RPMI7951 (cell line): ENCODE results near the gene SERPINB13. TPM values are rescaled to one million over a fixed set of nuclear protein-coding genes. Genes with fewer than 3 reads are reported as not detected.

Experiments
- DNase-seq: peaks from one replicate; pipeline ENCODE4 v3.0.0-alpha.2; 2012; ENCODE audit warnings: low read depth
- total RNA-seq: library from RNA; depleted of rRNA; stranded (reverse); fragments of >200 nt; shearing (Covaris generic); gene quantifications from 2 replicates; pipeline ENCODE4 v1.2.3, GENCODE V29; 2014; rRNA removed

The SERPINB13 gene
- total RNA-seq, 1 experiment from 2014 or later, result not detected

GRCh38 chr18:63646936-63647335 lies 59.8 kb downstream of the SERPINB13 start:
- DNase-seq, result no peak

GRCh38 chr18:63648241-63648640 lies 61.1 kb downstream of the SERPINB13 start:
- peak; percentile 37 for DNase-seq

Other genes starting within 250 kb of the SERPINB13 start
- gene KDSR, start 220.1 kb upstream of the SERPINB13 start, total RNA-seq, result 17.1 and 20.8 TPM in 2 replicates
- 40.8 and 41.3 TPM in 2 replicates for gene VPS4B, start 164.9 kb upstream of the SERPINB13 start, total RNA-seq
- gene SERPINB5, start 110.4 kb upstream of the SERPINB13 start, total RNA-seq, result not detected in 2 replicates
- not detected in 2 replicates for gene SERPINB12, start 45.0 kb upstream of the SERPINB13 start, total RNA-seq
- not detected in 2 replicates for gene SERPINB4, start 56.9 kb downstream of the SERPINB13 start, total RNA-seq
- gene SERPINB3, start 74.5 kb downstream of the SERPINB13 start, total RNA-seq, result 0.20 TPM in 1 of 2 replicates, not detected in the other
- gene SERPINB11, start 115.6 kb downstream of the SERPINB13 start, total RNA-seq, result not detected in 2 replicates
- gene SERPINB7, start 188.1 kb downstream of the SERPINB13 start, total RNA-seq, result 10.0 and 13.1 TPM in 2 replicates